GM12878 (cell line): Measurements from ENCODE around the gene S1PR3. TPM values are rescaled to one million over a fixed set of nuclear protein-coding genes. Genes with fewer than 3 reads are reported as not detected.

Experiments
- ATAC-seq: fragments of 200-7000 bp; cut with Tn5 transposase; 3 replicates; pipeline ENCODE4 v1.9.1; 2020; ENCODE audit warnings: mild to moderate bottlenecking, moderate library complexity
- BruUV-seq: library from RNA; stranded (reverse); fragments of 400-500 nt; replicated peaks from 2 replicates; lab custom pipeline; 2021; lab: Mats Ljungman, UMichigan
- CTCF ChIA-PET: fragments of 300-600 bp; sonication (Branson Sonifier 250); formaldehyde crosslinking; extraction: SDS; loops from one replicate; lab custom pipeline; 2021; ENCODE audit warnings: inconsistent platforms; lab: Yijun Ruan, JAX
- POLR2A ChIA-PET: fragments of 350-600 bp; formaldehyde crosslinking; extraction: SDS; loops from one replicate; lab custom pipeline; 2021; ENCODE audit warnings: inconsistent platforms; lab: Charles Lee
- RAD21 ChIA-PET: fragments of 300-600 bp; sonication (Branson Sonifier 250); formaldehyde crosslinking; loops from one replicate; lab custom pipeline; 2023; ENCODE audit warnings: antibody characterized with exemption; ENCODE audit not compliant: unreplicated experiment; lab: Charles Lee
- SMC1A ChIA-PET: fragments of 300-600 bp; sonication (Branson Sonifier 250); formaldehyde crosslinking; loops from one replicate; lab custom pipeline; 2023; ENCODE audit not compliant: unreplicated experiment, uncharacterized antibody; lab: Charles Lee
- DNase-seq: peaks from one replicate; pipeline ENCODE4 v3.0.0-alpha.2; 2011; ENCODE audit warnings: low read depth, low spot score
- FAIRE-seq: peaks from 3 replicates; lab custom pipeline; 2011; peaks lifted over from hg19 to GRCh38; lab: Jason Lieb, UNC
- H2AFZ ChIP-seq: 2 replicates; pipeline ENCODE4 v1.6.0; 2011; ENCODE audit warnings: low read depth, low read length, control low read depth; ENCODE audit not compliant: control insufficient read depth
- H3K27ac ChIP-seq: 2 replicates; pipeline ENCODE4 v1.5.1; 2011; ENCODE audit warnings: control low read depth; ENCODE audit not compliant: control insufficient read depth, insufficient read depth
- H3K27me3 ChIP-seq, 2 experiments: replicated peaks in 1 of 2; 2 replicates each; pipeline versions ENCODE4 v1.6.0 to v1.6.1; 2011; ENCODE audit warnings: low read length in 1 of 2; ENCODE audit not compliant: control insufficient read depth in 2 of 2, insufficient read depth in 2 of 2
- H3K36me3 ChIP-seq, 2 experiments: 2 replicates each; pipeline ENCODE4 v1.5.1; 2011; ENCODE audit warnings: low read length in 1 of 2; ENCODE audit not compliant: control insufficient read depth in 2 of 2, insufficient read depth in 2 of 2
- H3K4me1 ChIP-seq: 2 replicates; pipeline ENCODE4 v1.6.1; 2011; ENCODE audit warnings: mild to moderate bottlenecking, low read length, moderate library complexity, mixed read lengths; ENCODE audit not compliant: control insufficient read depth, insufficient read depth
- H3K4me2 ChIP-seq: 2 replicates; pipeline ENCODE4 v1.6.0; 2011; ENCODE audit warnings: control low read depth; ENCODE audit not compliant: control insufficient read depth, insufficient read depth
- H3K4me3 ChIP-seq: fragments of 200-600 bp; sonication (generic); 2 replicates; pipeline ENCODE4 v1.5.1; 2016
- H3K79me2 ChIP-seq: 2 replicates; pipeline ENCODE4 v1.6.0; 2011; ENCODE audit warnings: low read length; ENCODE audit not compliant: control insufficient read depth, insufficient read depth
- H3K9ac ChIP-seq: 2 replicates; pipeline ENCODE4 v1.8.0; 2011; ENCODE audit warnings: low read length, control low read depth, mixed read lengths; ENCODE audit not compliant: control insufficient read depth, insufficient read depth
- H3K9me3 ChIP-seq: replicated peaks from 3 replicates; pipeline ENCODE4 v1.5.1; 2011; ENCODE audit warnings: mild to moderate bottlenecking, low read length; ENCODE audit not compliant: control insufficient read depth, insufficient read depth
- H4K20me1 ChIP-seq: 2 replicates; pipeline ENCODE4 v1.6.0; 2011; ENCODE audit not compliant: control insufficient read depth, insufficient read depth
- CREM ChIP-seq: IDR thresholded peaks from 2 replicates; pipeline ENCODE4 v1.6.1; 2014; ENCODE audit warnings: antibody characterized with exemption, low read depth
- EZH2 ChIP-seq: IDR thresholded peaks from 2 replicates; pipeline ENCODE4 v1.6.1; 2012; ENCODE audit warnings: low read depth, mild to moderate bottlenecking, control low read depth, inconsistent platforms, low read length, borderline replicate concordance; ENCODE audit not compliant: control insufficient read depth
- FOXM1 ChIP-seq: IDR thresholded peaks from 2 replicates; pipeline ENCODE4 v1.6.1; 2012; ENCODE audit warnings: low read depth, mild to moderate bottlenecking, inconsistent platforms, low read length, moderate library complexity
- KDM1A ChIP-seq: fragments of 200-600 bp; sonication (generic); IDR thresholded peaks from 2 replicates; pipeline ENCODE4 v1.6.1; 2016; ENCODE audit warnings: borderline replicate concordance
- NR2C1 ChIP-seq: fragments of 450-650 bp; IDR thresholded peaks from 2 replicates; pipeline ENCODE4 v1.6.1; 2017; ENCODE audit warnings: antibody characterized with exemption, mild to moderate bottlenecking, moderate library complexity
- PML ChIP-seq: IDR thresholded peaks from 2 replicates; pipeline ENCODE4 v1.6.1; 2012; ENCODE audit warnings: low read length, inconsistent platforms
- POLR2AphosphoS2 ChIP-seq: IDR thresholded peaks from 2 replicates; pipeline ENCODE4 v1.6.1; 2011; ENCODE audit warnings: low read depth, mild to moderate bottlenecking, low read length, improper control_type of control experiment, moderate library complexity
- SMC3 ChIP-seq: IDR thresholded peaks from 2 replicates; pipeline ENCODE4 v1.6.1; 2011; ENCODE audit warnings: low read length, improper control_type of control experiment, borderline replicate concordance
- SREBF1 ChIP-seq: IDR thresholded peaks from 2 replicates; pipeline ENCODE4 v1.6.1; 2012; ENCODE audit warnings: mild to moderate bottlenecking, low read length
- YBX1 ChIP-seq: fragments of 450-650 bp; IDR thresholded peaks from 2 replicates; pipeline ENCODE4 v1.6.1; 2016; ENCODE audit warnings: antibody characterized with exemption
- WGBS: methylation state at CpG from one replicate; pipeline ENCODE4 v1.1.6; 2016; ENCODE audit warnings: low lambda C conversion rate; ENCODE audit not compliant: insufficient replicate concordance, insufficient coverage; ENCODE audit errors: missing lambda C conversion rate; 5-methylcytosine and 5-hydroxymethylcytosine counted together
- in situ Hi-C: fragments of 300-500 bp; cut with MboI; formaldehyde crosslinking; loops from 9 replicates; pipeline ENCODE4 v1.14.3; 2018; ENCODE audit warnings: mixed read lengths
- intact Hi-C: fragments of 100-400 bp; cut with micrococcal nuclease; formaldehyde crosslinking; loops from one replicate; pipeline ENCODE4 v1.14.2; 2022; ENCODE audit not compliant: unreplicated experiment
- polyA plus RNA-seq, 11 experiments: library from polyadenylated mRNA; depleted of rRNA in 4 of 11; unstranded in 6 of 11; stranded (reverse) in 5 of 11; fragments of >200 nt; fragmentation: Nextera tagmentation in 4 of 11; fragmentation: Illumina TruSeq in 1 of 11; extraction: Ambion mirVana in 4 of 11; extraction: Trizol in 1 of 11; gene quantifications; 1 replicate in 1 of 11; 2 replicates in 10 of 11; pipeline versions ENCODE4 v1.2.1 to v1.2.3, GENCODE V29; 2011 to 2016; ENCODE audit warnings: inconsistent platforms in 2 of 11, missing spikeins in 2 of 11, low read depth in 1 of 11
- total RNA-seq, 4 experiments: library from RNA; depleted of rRNA in 3 of 4; stranded (reverse); fragments of >200 nt in 3 of 4; fragmentation: Illumina TruSeq in 1 of 4; extraction: Trizol in 1 of 4; gene quantifications; 2 replicates each; pipeline versions ENCODE4 v1.2.1 to v1.2.3, GENCODE V29; 2013 to 2021
- TF ChIP-seq, protein P1 (sequence below): IDR thresholded peaks from 2 replicates; pipeline ENCODE4 v1.6.1; 2011; ENCODE audit warnings: low read depth, mild to moderate bottlenecking, low read length, moderate library complexity, borderline replicate concordance; ENCODE audit errors: extremely low read depth
- TF ChIP-seq, protein P2 (sequence below), 3 experiments: IDR thresholded peaks in 2 of 3; conservative IDR thresholded peaks in 1 of 3; 2 replicates each; pipeline ENCODE4 v1.5.1; 2011; ENCODE audit warnings: low read depth in 3 of 3, low read length in 3 of 3, mild to moderate bottlenecking in 3 of 3, control low read depth in 2 of 3, moderate library complexity in 2 of 3, inconsistent platforms in 1 of 3, mixed read lengths in 1 of 3; ENCODE audit not compliant: control insufficient read depth in 2 of 3, insufficient read depth in 1 of 3; ENCODE audit errors: extremely low read depth in 1 of 3
- TF ChIP-seq, protein P3 (sequence below): fragments of 450-650 bp; IDR thresholded peaks from 2 replicates; pipeline ENCODE4 v1.6.1; 2017; ENCODE audit warnings: low read depth, mild to moderate bottlenecking, moderate library complexity
- TF ChIP-seq, protein P4 (sequence below): fragments of 450-650 bp; formaldehyde crosslinking; IDR thresholded peaks from 2 replicates; pipeline ENCODE4 v1.4.0; 2020; ENCODE audit warnings: mild to moderate bottlenecking, moderate library complexity

Gene S1PR3
- total and polyA plus RNA-seq, 10 of the 15 experiments (the other 5 are each of a cell fraction or from before 2014, with no cell fraction given): 0.01 to 0.18 (median 0.01) TPM; not detected in 7

DNA sequence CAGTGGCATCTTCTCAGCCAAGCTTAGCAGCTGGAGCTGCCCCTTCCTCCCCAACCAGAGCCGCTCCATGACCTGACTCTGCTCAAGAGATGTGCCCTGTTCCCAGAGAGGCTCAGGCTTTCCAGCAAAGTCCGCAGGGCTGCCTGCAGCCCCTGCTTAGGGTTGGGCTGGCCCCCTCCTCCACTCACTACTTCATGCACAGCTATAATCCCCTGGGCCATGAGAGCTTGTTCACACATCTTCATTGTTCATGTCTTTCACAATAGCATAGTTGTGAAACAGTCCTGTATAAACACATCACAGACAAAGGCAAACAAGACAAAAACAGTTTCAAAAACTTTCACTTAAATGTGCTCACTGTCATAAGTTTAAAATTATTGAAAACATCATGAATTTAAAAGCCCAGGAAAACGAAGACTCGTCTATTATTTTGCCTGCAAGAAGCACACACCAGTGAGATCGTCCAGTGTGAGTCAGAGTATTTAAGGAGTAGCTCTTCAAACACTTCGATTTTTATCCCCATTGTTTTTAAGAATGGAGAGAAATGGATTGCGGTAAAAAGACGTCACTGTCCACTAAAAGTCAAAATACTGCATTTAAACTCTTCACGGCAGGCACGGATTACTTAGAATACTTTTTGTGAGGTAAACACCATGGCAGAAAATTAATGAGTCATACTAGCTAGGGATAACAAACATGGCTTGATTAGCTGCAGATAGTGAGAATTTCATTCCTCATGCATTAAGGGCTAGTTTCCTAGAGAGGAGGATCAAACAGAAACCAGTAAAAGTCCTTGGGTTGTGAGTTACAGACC, 40.7 kb upstream of the S1PR3 start:
- no peaks in the 10 kb centered on the region for H3K27me3 ChIP-seq
- ChIA-PET CTCF (no interaction called here), POLR2A (no interaction called here), SMC1A (no interaction called here), RAD21 (no interaction called here)
- H3K36me3 ChIP-seq: no peaks in the 10 kb centered on the region
- H3K9ac ChIP-seq: no peak overlapping the region
- no peak overlapping the region for H3K27ac ChIP-seq
- no peaks in the 10 kb centered on the region for H3K79me2 ChIP-seq
- ATAC-seq: no peak
- in situ Hi-C loops: no loop called here
- H3K4me2 ChIP-seq: no peak overlapping the region
- no peaks in the 10 kb centered on the region for H3K9me3 ChIP-seq
- H2AFZ ChIP-seq: no peak overlapping the region
- DNase-seq: no peak
- no TSS peak for BruUV-seq
- no peak overlapping the region for H3K4me3 ChIP-seq
- 21% methylated on average over 10 of the region's 10 CpGs for WGBS
- intact Hi-C loops: no loop called here
- no peaks in the 10 kb centered on the region for H3K4me1 ChIP-seq
- no peak for FAIRE-seq
- no peaks in the 10 kb centered on the region; the same call in 1 of the 2 replicates for H4K20me1 ChIP-seq
- TF ChIP-seq NR2C1 (no peak), CREM (no peak), YBX1 (no peak), FOXM1 (no peak), KDM1A (no peak), SREBF1 (no peak), PML (no peak), EZH2 (no peak), POLR2AphosphoS2 (no peak), SMC3 (no peak)
- TF ChIP-seq, protein P1, sequence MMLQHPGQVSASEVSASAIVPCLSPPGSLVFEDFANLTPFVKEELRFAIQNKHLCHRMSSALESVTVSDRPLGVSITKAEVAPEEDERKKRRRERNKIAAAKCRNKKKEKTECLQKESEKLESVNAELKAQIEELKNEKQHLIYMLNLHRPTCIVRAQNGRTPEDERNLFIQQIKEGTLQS: no peak
- TF ChIP-seq, protein P2, sequence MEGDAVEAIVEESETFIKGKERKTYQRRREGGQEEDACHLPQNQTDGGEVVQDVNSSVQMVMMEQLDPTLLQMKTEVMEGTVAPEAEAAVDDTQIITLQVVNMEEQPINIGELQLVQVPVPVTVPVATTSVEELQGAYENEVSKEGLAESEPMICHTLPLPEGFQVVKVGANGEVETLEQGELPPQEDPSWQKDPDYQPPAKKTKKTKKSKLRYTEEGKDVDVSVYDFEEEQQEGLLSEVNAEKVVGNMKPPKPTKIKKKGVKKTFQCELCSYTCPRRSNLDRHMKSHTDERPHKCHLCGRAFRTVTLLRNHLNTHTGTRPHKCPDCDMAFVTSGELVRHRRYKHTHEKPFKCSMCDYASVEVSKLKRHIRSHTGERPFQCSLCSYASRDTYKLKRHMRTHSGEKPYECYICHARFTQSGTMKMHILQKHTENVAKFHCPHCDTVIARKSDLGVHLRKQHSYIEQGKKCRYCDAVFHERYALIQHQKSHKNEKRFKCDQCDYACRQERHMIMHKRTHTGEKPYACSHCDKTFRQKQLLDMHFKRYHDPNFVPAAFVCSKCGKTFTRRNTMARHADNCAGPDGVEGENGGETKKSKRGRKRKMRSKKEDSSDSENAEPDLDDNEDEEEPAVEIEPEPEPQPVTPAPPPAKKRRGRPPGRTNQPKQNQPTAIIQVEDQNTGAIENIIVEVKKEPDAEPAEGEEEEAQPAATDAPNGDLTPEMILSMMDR (IDR thresholded peaks at IDR 0.05 in 2 of 3, conservative IDR thresholded peaks at IDR 0.05 in 1 of 3; ENCODE audit: control insufficient read depth in 2 of 3, extremely low read depth in 1 of 3, insufficient read depth in 1 of 3, low read depth in 3 of 3, low read length in 3 of 3): no peak
- TF ChIP-seq, protein P3, sequence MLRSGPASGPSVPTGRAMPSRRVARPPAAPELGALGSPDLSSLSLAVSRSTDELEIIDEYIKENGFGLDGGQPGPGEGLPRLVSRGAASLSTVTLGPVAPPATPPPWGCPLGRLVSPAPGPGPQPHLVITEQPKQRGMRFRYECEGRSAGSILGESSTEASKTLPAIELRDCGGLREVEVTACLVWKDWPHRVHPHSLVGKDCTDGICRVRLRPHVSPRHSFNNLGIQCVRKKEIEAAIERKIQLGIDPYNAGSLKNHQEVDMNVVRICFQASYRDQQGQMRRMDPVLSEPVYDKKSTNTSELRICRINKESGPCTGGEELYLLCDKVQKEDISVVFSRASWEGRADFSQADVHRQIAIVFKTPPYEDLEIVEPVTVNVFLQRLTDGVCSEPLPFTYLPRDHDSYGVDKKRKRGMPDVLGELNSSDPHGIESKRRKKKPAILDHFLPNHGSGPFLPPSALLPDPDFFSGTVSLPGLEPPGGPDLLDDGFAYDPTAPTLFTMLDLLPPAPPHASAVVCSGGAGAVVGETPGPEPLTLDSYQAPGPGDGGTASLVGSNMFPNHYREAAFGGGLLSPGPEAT: no peak
- TF ChIP-seq, protein P4, sequence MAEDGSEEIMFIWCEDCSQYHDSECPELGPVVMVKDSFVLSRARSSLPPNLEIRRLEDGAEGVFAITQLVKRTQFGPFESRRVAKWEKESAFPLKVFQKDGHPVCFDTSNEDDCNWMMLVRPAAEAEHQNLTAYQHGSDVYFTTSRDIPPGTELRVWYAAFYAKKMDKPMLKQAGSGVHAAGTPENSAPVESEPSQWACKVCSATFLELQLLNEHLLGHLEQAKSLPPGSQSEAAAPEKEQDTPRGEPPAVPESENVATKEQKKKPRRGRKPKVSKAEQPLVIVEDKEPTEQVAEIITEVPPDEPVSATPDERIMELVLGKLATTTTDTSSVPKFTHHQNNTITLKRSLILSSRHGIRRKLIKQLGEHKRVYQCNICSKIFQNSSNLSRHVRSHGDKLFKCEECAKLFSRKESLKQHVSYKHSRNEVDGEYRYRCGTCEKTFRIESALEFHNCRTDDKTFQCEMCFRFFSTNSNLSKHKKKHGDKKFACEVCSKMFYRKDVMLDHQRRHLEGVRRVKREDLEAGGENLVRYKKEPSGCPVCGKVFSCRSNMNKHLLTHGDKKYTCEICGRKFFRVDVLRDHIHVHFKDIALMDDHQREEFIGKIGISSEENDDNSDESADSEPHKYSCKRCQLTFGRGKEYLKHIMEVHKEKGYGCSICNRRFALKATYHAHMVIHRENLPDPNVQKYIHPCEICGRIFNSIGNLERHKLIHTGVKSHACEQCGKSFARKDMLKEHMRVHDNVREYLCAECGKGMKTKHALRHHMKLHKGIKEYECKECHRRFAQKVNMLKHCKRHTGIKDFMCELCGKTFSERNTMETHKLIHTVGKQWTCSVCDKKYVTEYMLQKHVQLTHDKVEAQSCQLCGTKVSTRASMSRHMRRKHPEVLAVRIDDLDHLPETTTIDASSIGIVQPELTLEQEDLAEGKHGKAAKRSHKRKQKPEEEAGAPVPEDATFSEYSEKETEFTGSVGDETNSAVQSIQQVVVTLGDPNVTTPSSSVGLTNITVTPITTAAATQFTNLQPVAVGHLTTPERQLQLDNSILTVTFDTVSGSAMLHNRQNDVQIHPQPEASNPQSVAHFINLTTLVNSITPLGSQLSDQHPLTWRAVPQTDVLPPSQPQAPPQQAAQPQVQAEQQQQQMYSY (CRISPR knock-in tag): no peak
